Lung (tissue), 13 donors: ENCODE results near the gene MUC5B. TPM values are rescaled to one million over a fixed set of nuclear protein-coding genes. Genes with fewer than 3 reads are reported as not detected.

Source experiments
- ATAC-seq: fragments of 200-7000 bp; cut with Tn5 transposase; one replicate; pipeline ENCODE4 v1.9.1; 2020; ENCODE audit warnings: moderate number of reproducible peaks; ENCODE audit not compliant: insufficient read depth, low FRiP score
- DNase-seq, 3 donors: peaks; one replicate each; pipeline ENCODE4 v3.0.0-alpha.2; 2013 to 2017
- H3K27ac ChIP-seq, 2 donors: one replicate each; pipeline ENCODE4 v1.5.1; 2013; ENCODE audit warnings: mild to moderate bottlenecking in 2 of 2, moderate library complexity in 2 of 2, control low read depth in 1 of 2, inconsistent platforms in 1 of 2, low read depth in 1 of 2, low read length in 1 of 2
- H3K27me3 ChIP-seq, 3 donors: one replicate each; pipeline ENCODE4 v1.5.1; 2013; ENCODE audit warnings: low read length in 2 of 3; ENCODE audit not compliant: control insufficient read depth in 3 of 3, insufficient read depth in 3 of 3
- H3K36me3 ChIP-seq, 4 donors: one replicate each; pipeline ENCODE4 v1.5.1; 2013; ENCODE audit warnings: low read length in 4 of 4, mild to moderate bottlenecking in 1 of 4, moderate library complexity in 1 of 4; ENCODE audit not compliant: control insufficient read depth in 4 of 4, insufficient read depth in 4 of 4
- H3K4me1 ChIP-seq, 5 donors: one replicate each; pipeline ENCODE4 v1.5.1; 2013; ENCODE audit warnings: low read length in 5 of 5, mild to moderate bottlenecking in 2 of 5, moderate library complexity in 1 of 5; ENCODE audit not compliant: control insufficient read depth in 5 of 5, insufficient read depth in 5 of 5
- H3K4me3 ChIP-seq: one replicate; pipeline ENCODE4 v1.5.1; 2013; ENCODE audit warnings: mild to moderate bottlenecking, control low read depth, moderate library complexity
- H3K9ac ChIP-seq, 2 donors: one replicate each; pipeline ENCODE4 v1.5.1; 2013; ENCODE audit warnings: low read length in 2 of 2, control low read depth in 1 of 2; ENCODE audit not compliant: insufficient read depth in 1 of 2
- H3K9me3 ChIP-seq, 4 donors: one replicate each; pipeline ENCODE4 v1.5.1; 2013; ENCODE audit warnings: low read length in 3 of 4, mild to moderate bottlenecking in 1 of 4, moderate library complexity in 1 of 4; ENCODE audit not compliant: control insufficient read depth in 4 of 4, insufficient read depth in 3 of 4
- WGBS, 2 donors: extraction: QIAGEN DNeasy Blood & Tissue Kit; methylation state at CpG; one replicate each; pipeline ENCODE4 v1.1.7; 2013; 5-methylcytosine and 5-hydroxymethylcytosine counted together
- polyA plus RNA-seq, 2 donors: library from polyadenylated mRNA; stranded (reverse); fragments of 200-250 nt; gene quantifications; one replicate each; pipeline ENCODE4 v1.2.1, GENCODE V29; 2013
- small RNA-seq: library from RNA; depleted of rRNA; stranded (forward); fragments of <200 nt; gene quantifications from one replicate; pipeline ENCODE3, GENCODE V24; 2014; ENCODE audit warnings: low replicate concordance
- total RNA-seq, 2 donors: library from RNA; depleted of rRNA in 1 of 2; stranded (reverse); fragments of >200 nt in 1 of 2; gene quantifications; one replicate each; pipeline ENCODE4 v1.2.1, GENCODE V29; 2014 to 2021
- TF ChIP-seq, protein P1 (sequence below): IDR thresholded peaks from 2 replicates; pipeline ENCODE4 v1.5.1; 2012; ENCODE audit warnings: mild to moderate bottlenecking; ENCODE audit errors: control extremely low read depth, extremely low read depth
- donor health status: control.
- donor health status: control.
- donor health status: Bipolar disorder and iron deficiency.
- donor health status: healthy.
- donor health status: DM: yes; HTN: yes; CAD: no.

Gene MUC5B
- total and polyA plus RNA-seq, 4 donors: 5.6 to 181 (median 28.2) TPM

DNA sequence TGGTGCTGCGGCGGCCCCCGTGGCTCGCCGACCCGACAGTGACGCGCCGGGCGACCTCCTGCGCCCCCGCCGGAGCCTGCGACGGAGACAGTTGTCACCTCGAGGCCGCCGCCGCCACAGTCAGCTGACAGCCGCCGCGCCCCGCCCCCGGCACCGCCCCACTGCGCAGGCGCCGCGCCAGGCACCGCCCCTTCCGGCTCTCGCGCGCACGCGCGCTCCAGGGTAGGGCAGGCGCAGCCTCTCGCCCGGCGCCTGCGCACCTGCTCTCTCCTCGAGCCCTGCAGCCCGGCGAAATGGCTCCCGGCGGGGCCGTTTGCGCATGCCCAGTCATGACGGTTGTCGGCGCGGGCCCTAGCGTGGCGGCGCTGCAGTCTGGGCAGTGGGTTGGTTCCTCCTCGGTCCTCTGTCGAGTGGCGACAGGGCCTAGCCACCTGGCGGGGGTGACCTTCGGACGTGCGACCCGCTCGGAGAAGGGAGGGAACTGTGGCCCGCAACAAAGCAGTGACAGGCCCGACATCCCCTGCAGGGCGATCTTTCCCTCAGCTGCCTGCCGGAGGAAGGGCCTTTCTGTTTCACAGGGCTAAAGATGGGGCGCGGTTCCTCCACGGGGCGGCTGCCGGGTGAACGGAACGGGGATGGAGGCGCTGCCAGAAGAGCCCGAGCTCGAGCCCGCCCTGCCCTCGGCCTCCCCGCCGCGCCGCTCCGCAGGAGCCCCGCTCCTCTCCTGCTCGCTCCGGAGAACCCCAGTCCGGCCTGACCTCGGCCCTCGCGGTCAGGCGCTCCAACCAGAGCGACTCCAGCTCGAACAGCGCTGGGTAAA lies 86.8 kb downstream of the MUC5B start, which contains the start of gene TOLLIP:
Gene TOLLIP (minus strand): TSS at position 135 of the 820 bp plus-strand sequence. CDS start 134 bp downstream, at position 1.
- ATAC-seq: peak; percentile 92
- DNase-seq: peak; percentile 97 to 98 (median 97)
- H3K9me3 ChIP-seq: peaks cover 0 to 9% (median 0%) of the 10 kb centered on the region in 4 donors
- peak within 1 kb of the TSS; percentile 95 for H3K27ac ChIP-seq
- 2 to 5% methylated on average over 66 to 97 of the region's 97 CpGs for WGBS, 2 donors
- peak within 1 kb of the TSS; percentile 37 to 85 for H3K9ac ChIP-seq
- peaks cover 3 to 30% (median 21%) of the 10 kb centered on the region in 5 donors for H3K4me1 ChIP-seq
- H3K4me3 ChIP-seq: peak within 1 kb of the TSS; percentile 87
- H3K36me3 ChIP-seq: peaks cover 0 to 4% (median 0%) of the 10 kb centered on the region in 4 donors
- TF ChIP-seq, protein P1, sequence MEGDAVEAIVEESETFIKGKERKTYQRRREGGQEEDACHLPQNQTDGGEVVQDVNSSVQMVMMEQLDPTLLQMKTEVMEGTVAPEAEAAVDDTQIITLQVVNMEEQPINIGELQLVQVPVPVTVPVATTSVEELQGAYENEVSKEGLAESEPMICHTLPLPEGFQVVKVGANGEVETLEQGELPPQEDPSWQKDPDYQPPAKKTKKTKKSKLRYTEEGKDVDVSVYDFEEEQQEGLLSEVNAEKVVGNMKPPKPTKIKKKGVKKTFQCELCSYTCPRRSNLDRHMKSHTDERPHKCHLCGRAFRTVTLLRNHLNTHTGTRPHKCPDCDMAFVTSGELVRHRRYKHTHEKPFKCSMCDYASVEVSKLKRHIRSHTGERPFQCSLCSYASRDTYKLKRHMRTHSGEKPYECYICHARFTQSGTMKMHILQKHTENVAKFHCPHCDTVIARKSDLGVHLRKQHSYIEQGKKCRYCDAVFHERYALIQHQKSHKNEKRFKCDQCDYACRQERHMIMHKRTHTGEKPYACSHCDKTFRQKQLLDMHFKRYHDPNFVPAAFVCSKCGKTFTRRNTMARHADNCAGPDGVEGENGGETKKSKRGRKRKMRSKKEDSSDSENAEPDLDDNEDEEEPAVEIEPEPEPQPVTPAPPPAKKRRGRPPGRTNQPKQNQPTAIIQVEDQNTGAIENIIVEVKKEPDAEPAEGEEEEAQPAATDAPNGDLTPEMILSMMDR: peak; percentile 34
- H3K27me3 ChIP-seq: no peaks in the 10 kb centered on the region

DNA sequence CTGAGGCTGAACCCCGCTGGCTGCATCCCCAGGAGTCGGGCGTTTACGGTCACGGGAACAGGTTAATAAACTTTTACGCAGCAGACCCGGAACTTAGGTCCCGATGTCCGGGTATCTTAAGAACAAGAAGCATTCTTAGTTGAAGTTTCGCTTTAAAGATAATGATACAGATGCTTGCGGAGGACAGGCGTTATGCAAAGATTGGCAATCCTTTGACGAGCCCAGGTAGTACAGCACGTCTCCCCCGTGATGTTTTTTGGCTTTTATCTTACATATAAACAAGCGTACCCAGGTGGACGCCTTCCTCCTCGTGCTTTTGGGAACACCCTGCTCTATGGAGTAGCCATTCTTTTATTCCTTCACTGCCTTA lies 87.4 kb downstream of the MUC5B start:
- Histone ChIP-seq H3K9ac (peak overlapping the region; percentile 37 to 85), H3K36me3 (peaks cover 0 to under 1% (median 0%) of the 10 kb centered on the region in 4 donors), H3K9me3 (peaks cover 0 to 9% (median 0%) of the 10 kb centered on the region in 4 donors), H3K4me1 (peaks cover 3 to 26% (median 18%) of the 10 kb centered on the region in 5 donors), H3K27ac (peak overlapping the region; percentile 94 to 95), H3K4me3 (peak overlapping the region; percentile 53), H3K27me3 (no peaks in the 10 kb centered on the region)
- TF ChIP-seq, protein P1: no peak
- ATAC-seq (no peak), DNase-seq (no peak)
- WGBS, 2 donors: 68 to 77% methylated on average over 18 of the region's 18 CpGs

DNA sequence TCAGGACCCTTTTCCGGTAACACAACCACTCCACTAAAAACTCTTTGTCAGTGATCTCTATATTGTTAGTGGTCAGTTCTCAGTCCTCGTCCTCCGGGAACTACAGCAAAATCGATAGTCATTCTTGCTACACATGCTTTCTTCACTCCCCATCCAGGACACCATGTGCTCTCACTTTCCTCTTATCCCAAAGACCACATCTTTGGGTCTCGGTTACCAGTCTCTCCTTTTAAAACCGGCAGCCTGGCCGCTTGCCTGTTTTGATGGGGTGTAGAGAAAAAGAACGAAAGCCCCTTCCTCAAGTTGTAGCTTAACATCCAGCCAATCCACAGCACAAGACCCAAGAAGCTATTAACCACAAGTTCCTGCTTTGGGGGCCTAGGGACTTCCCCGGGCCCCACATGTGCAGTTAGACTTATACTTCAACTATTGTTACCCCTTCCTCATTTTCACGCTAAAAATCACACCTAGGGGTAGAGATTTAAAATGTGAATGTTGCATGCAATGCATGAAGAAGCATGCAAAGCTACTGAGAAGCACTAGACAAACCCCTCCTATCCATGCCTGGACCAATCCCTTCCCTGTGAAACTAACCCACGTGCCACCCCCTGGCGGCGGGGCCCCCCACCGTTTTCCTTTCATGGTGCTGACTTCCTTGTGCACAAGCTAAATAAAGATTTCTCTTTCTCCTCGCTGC lies 88.1 kb downstream of the MUC5B start:
- ATAC-seq (no peak), DNase-seq (no peak)
- TF ChIP-seq, protein P1: no peak
- H3K4me1 ChIP-seq: peaks cover 3 to 22% (median 12%) of the 10 kb centered on the region in 5 donors
- WGBS, 2 donors: 35 to 65% methylated on average over 15 of the region's 15 CpGs
- no peak overlapping the region for H3K27ac ChIP-seq
- H3K9ac ChIP-seq: no peak overlapping the region
- H3K27me3 ChIP-seq: no peaks in the 10 kb centered on the region
- peaks cover 0 to 9% (median 0%) of the 10 kb centered on the region in 4 donors for H3K9me3 ChIP-seq
- no peak overlapping the region for H3K4me3 ChIP-seq
- no peaks in the 10 kb centered on the region for H3K36me3 ChIP-seq

Small RNAs within 50 kb of the gene (small RNA-seq; reads per million reads assigned to genes)
- not detected for gene MIR6744

Other genes with a start within 250 kb of the MUC5B start
- under 1 TPM in 1 of 2 donors, not detected in 1; 0.92 TPM for gene MUC6, start 186.3 kb upstream of the MUC5B start, total RNA-seq
- gene MUC6, start 186.3 kb upstream of the MUC5B start, polyA plus RNA-seq: under 1 TPM; 0.01 to 0.06 TPM
- under 1 TPM; 0.03 to 0.43 TPM for gene MUC2, start 148.2 kb upstream of the MUC5B start, total RNA-seq
- gene MUC2, start 148.2 kb upstream of the MUC5B start, polyA plus RNA-seq: under 1 TPM; 0.24 to 0.37 TPM
- gene MUC5AC, start 65.1 kb upstream of the MUC5B start, total RNA-seq: under 1 TPM; 0.46 to 0.77 TPM
- 1 to 10 TPM; 1.2 to 1.3 TPM for gene MUC5AC, start 65.1 kb upstream of the MUC5B start, polyA plus RNA-seq
- 10 to 100 TPM; 26.9 to 79.4 TPM for gene TOLLIP, start 86.6 kb downstream of the MUC5B start, total RNA-seq
- gene TOLLIP, start 86.6 kb downstream of the MUC5B start, polyA plus RNA-seq: 10 to 100 TPM; 39.2 to 47.7 TPM
- under 1 TPM; 0.51 to 0.52 TPM for gene BRSK2, start 166.9 kb downstream of the MUC5B start, total RNA-seq
- under 1 TPM; 0.35 to 0.56 TPM for gene BRSK2, start 166.9 kb downstream of the MUC5B start, polyA plus RNA-seq